ENCODE measurements around the gene ARHGAP10.

DNA sequence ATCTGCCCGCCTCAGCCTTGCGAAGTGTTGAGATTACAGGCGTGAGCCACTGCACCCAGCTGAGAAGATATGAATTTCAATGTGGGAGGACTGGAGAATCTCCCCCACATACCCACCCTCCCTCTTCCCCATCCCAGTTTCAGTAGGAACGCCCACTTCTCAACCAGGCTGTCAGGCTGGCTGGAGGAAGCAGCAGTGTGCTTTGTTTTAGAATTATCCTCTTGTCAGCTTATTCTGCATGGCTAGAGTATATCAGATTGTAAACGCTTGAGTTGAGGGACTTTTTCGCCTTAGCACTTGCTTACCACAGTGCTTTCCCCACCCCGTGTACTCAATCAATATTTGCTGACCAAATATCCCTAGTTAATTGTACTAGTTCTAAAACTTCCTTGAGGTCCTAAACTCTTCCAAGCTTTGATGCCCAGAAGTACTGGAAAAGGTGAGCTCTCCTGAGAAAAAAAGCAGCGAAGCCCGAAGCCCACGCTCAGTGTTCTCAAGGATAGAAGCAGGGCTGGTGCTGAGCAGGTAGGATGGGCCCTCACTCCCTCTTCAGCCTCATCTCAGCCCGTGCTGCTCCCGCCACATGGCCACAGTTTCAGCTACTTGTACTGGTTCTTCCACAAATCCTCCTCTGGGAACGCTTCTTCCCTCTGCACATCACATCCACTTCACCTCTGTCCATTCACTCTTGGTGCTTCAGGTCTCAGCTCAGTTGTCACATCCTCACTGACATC lies 7.3 kb upstream of the ARHGAP10 start:
- TF ChIP-seq, protein P1, sequence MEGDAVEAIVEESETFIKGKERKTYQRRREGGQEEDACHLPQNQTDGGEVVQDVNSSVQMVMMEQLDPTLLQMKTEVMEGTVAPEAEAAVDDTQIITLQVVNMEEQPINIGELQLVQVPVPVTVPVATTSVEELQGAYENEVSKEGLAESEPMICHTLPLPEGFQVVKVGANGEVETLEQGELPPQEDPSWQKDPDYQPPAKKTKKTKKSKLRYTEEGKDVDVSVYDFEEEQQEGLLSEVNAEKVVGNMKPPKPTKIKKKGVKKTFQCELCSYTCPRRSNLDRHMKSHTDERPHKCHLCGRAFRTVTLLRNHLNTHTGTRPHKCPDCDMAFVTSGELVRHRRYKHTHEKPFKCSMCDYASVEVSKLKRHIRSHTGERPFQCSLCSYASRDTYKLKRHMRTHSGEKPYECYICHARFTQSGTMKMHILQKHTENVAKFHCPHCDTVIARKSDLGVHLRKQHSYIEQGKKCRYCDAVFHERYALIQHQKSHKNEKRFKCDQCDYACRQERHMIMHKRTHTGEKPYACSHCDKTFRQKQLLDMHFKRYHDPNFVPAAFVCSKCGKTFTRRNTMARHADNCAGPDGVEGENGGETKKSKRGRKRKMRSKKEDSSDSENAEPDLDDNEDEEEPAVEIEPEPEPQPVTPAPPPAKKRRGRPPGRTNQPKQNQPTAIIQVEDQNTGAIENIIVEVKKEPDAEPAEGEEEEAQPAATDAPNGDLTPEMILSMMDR (IDR thresholded peaks at IDR 0.05; ENCODE audit: insufficient read depth, low read depth, low read length), result no peak
- no peak for TF ChIP-seq EZH2 (IDR thresholded peaks at IDR 0.05; ENCODE audit: insufficient read depth, low read length)

Measured in astrocyte (in vitro differentiated cells and primary cell).